ENCODE data around the gene EIF3I.

DNA sequence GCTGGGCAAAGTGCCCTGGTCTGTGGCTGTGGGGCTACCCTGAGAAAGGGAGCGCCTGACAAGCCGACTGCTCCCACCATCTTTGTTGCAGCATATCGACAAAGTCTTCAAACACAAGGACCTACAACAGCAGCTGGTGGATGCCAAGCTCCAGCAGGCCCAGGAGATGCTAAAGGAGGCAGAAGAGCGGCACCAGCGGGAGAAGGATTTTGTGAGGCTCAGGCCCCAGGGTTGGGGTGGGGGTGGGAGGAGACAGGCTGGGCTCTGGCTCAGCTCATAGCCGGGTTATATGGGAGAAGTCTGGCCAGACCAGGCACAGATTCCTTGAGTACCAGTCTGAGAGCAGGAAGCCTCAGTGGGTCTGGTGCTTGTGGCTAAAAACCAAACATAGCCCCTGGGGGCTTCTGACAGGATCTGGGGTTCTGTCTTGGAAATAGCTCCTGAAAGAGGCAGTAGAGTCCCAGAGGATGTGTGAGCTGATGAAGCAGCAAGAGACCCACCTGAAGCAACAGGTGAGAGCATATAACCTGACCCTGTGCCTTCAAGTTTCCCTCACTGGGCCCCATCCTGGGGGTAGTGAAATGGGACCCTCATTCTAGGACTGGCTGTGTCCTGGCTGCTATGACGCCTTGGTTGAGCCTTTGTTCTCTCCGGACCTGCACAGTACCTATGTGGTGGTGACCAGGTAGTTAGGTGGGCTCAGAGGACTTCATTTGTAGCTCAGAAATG, 29.8 kb upstream of the EIF3I start:
- no peak for TF ChIP-seq EZH2 (IDR thresholded peaks at IDR 0.05; ENCODE audit: borderline replicate concordance, low read length)
- TF ChIP-seq, protein P1, sequence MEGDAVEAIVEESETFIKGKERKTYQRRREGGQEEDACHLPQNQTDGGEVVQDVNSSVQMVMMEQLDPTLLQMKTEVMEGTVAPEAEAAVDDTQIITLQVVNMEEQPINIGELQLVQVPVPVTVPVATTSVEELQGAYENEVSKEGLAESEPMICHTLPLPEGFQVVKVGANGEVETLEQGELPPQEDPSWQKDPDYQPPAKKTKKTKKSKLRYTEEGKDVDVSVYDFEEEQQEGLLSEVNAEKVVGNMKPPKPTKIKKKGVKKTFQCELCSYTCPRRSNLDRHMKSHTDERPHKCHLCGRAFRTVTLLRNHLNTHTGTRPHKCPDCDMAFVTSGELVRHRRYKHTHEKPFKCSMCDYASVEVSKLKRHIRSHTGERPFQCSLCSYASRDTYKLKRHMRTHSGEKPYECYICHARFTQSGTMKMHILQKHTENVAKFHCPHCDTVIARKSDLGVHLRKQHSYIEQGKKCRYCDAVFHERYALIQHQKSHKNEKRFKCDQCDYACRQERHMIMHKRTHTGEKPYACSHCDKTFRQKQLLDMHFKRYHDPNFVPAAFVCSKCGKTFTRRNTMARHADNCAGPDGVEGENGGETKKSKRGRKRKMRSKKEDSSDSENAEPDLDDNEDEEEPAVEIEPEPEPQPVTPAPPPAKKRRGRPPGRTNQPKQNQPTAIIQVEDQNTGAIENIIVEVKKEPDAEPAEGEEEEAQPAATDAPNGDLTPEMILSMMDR (conservative IDR thresholded peaks at IDR 0.05 in 1 of 2, IDR thresholded peaks at IDR 0.05 in 1 of 2; ENCODE audit: extremely low read depth in 1 of 2, insufficient read depth in 1 of 2, low read depth in 1 of 2, low read length in 2 of 2), result no peak

All from mammary epithelial cell (primary cell).